Adrenal gland (tissue), 12 donors: ENCODE results near the gene SIAH3. TPM values are rescaled to one million over a fixed set of nuclear protein-coding genes. Genes with fewer than 3 reads are reported as not detected.

Source experiments
- DNase-seq, 7 donors: peaks; one replicate each; pipeline ENCODE4 v3.0.0-alpha.2; 2019 to 2020
- H3K27ac ChIP-seq, 5 donors: fragments of 200-600 bp; sonication (generic) in 4 of 5; 1 replicate in 3 of 5; 2 replicates in 2 of 5; pipeline versions ENCODE4 v1.5.1 to v1.8.0; 2016 to 2020; ENCODE audit warnings: mild to moderate bottlenecking in 1 of 5
- H3K27me3 ChIP-seq: fragments of 200-600 bp; 2 replicates; pipeline ENCODE4 v1.8.0; 2021
- H3K36me3 ChIP-seq, 2 donors: fragments of 200-600 bp; replicated peaks in 1 of 2; 1 replicate in 1 of 2; 2 replicates in 1 of 2; pipeline versions ENCODE4 v1.5.1 to v1.8.0; 2018 to 2022
- H3K4me1 ChIP-seq, 2 donors: fragments of 200-600 bp; replicated peaks in 1 of 2; 1 replicate in 1 of 2; 2 replicates in 1 of 2; pipeline versions ENCODE4 v1.5.1 to v1.8.0; 2018 to 2021
- H3K4me3 ChIP-seq, 4 donors: fragments of 200-600 bp; sonication (generic) in 3 of 4; one replicate each; pipeline ENCODE4 v1.5.1; 2016 to 2018
- H3K9me3 ChIP-seq, 3 donors: fragments of 200-600 bp; sonication (generic) in 1 of 3; replicated peaks in 1 of 3; 1 replicate in 2 of 3; 2 replicates in 1 of 3; pipeline versions ENCODE4 v1.5.1 to v1.8.0; 2016 to 2021
- POLR2A ChIP-seq, 2 donors: fragments of 450-650 bp; IDR thresholded peaks; one replicate each; pipeline ENCODE4 v1.6.1; 2017; ENCODE audit warnings: antibody characterized with exemption in 2 of 2, mild to moderate bottlenecking in 2 of 2, moderate library complexity in 1 of 2
- WGBS, 4 donors: extraction: QIAGEN DNeasy Blood & Tissue Kit in 2 of 4; methylation state at CpG; one replicate each; pipeline versions ENCODE4 v1.1.5 to v1.1.7; 2013 to 2017; 5-methylcytosine and 5-hydroxymethylcytosine counted together
- intact Hi-C, 2 donors: fragments of 100-400 bp; cut with DNase I; formaldehyde crosslinking; loops; one replicate each; pipeline versions ENCODE4 v1.14.1 to v1.15.0; 2022 to 2023
- polyA plus RNA-seq, 3 donors: library from polyadenylated mRNA; stranded (reverse); fragments of 200-250 nt in 2 of 3; fragments of 350-450 nt in 1 of 3; fragmentation: Illumina TruSeq in 1 of 3; extraction: RNeasy Lipid Tissue Mini Kit (QIAGEN cat#74804) in 1 of 3; gene quantifications; one replicate each; pipeline ENCODE4 v1.2.3, GENCODE V29; 2013 to 2014
- total RNA-seq, 9 donors: library from RNA; depleted of rRNA in 4 of 9; stranded (reverse); fragments of >200 nt in 4 of 9; fragments of 120-200 nt in 1 of 9; fragmentation: NEBNext Ultra II Directional in 1 of 9; extraction: Animal tissue kit (Norgen Biotek cat#: 25700) in 1 of 9; gene quantifications; one replicate each; pipeline versions ENCODE4 v1.1.0 to v1.2.4, GENCODE V29; 2013 to 2023
- TF ChIP-seq, protein P1 (sequence below), 6 experiments: fragments of 450-650 bp in 4 of 6; fragments of 200-600 bp in 2 of 6; sonication (generic) in 1 of 6; IDR thresholded peaks; 1 replicate in 5 of 6; 2 replicates in 1 of 6; pipeline versions ENCODE4 v1.5.1 to v1.8.0; 2016 to 2021; ENCODE audit warnings: antibody characterized with exemption in 6 of 6, mild to moderate bottlenecking in 2 of 6, moderate library complexity in 1 of 6
- donor health status: healthy with polysubstance abuse.
- donor health status: Bipolar disorder and iron deficiency.
- donor health status: DM: yes; HTN: yes; CAD: no.
- donor health status: DM: no; HTN: no; CAD: no.
- donor health status: DM: no; HTN: no; CAD: no.
- donor health status: DM: yes; HTN: yes; CAD: no.

Gene SIAH3
- total and polyA plus RNA-seq, 12 donors: 0.03 to 0.64 (median 0.24) TPM

DNA sequence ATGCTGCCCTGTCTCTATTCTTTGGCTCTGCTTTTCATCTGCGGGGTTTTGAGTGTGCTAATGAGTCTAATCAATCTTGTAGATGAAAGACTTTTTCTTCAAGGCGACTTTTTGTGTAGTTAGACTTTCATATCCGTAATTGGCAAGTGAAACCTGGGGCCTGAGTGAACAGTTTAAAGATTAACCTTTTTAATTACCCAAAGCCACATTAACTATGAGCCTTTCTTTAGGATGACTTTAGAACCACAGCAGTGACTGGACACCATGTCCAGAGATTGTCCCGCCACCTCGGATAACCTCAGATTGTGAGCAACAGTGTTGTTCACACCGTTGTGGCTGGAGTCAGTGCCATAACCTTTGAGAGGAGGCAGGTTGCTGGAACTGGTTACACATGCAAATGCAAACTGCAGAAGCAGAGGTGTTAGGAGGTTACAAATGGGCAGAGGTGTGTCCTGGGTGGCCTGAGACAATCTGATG lies 58.7 kb downstream of the SIAH3 start:
- 76 to 89% (median 81%) methylated on average over 6 of the region's 6 CpGs for WGBS, 4 donors
- TF ChIP-seq, protein P1, sequence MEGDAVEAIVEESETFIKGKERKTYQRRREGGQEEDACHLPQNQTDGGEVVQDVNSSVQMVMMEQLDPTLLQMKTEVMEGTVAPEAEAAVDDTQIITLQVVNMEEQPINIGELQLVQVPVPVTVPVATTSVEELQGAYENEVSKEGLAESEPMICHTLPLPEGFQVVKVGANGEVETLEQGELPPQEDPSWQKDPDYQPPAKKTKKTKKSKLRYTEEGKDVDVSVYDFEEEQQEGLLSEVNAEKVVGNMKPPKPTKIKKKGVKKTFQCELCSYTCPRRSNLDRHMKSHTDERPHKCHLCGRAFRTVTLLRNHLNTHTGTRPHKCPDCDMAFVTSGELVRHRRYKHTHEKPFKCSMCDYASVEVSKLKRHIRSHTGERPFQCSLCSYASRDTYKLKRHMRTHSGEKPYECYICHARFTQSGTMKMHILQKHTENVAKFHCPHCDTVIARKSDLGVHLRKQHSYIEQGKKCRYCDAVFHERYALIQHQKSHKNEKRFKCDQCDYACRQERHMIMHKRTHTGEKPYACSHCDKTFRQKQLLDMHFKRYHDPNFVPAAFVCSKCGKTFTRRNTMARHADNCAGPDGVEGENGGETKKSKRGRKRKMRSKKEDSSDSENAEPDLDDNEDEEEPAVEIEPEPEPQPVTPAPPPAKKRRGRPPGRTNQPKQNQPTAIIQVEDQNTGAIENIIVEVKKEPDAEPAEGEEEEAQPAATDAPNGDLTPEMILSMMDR (IDR thresholded peaks at IDR 0.05): no peak
- TF ChIP-seq POLR2A (IDR thresholded peaks at IDR 0.05): no peak
- Histone ChIP-seq H3K36me3 (no peaks in the 10 kb centered on the region), H3K9me3 (no peaks in the 10 kb centered on the region), H3K4me3 (no peak overlapping the region), H3K4me1 (no peaks in the 10 kb centered on the region), H3K27ac (no peak overlapping the region), H3K27me3 (no peaks in the 10 kb centered on the region)
- no peak for DNase-seq
- intact Hi-C loops: no loop called here

DNA sequence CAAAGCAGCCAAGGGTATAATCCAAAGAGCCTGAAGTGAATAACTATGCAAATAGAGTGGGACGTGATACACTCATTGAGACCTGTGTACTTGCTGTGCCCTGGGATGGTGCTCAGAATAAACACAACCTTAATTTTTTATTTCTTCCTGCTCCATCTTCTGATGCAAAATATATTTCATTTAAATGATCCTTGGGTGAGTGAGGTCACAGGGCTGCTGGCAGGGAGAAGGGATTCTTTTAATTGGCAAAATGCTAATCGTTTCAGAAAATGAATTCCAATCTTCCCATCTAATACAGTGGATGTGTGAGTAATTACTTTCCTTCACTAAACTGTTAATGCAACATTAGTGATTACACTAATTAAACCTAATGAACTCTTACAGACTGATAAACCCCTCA lies 63.5 kb downstream of the SIAH3 start:
- H3K9me3 ChIP-seq: no peaks in the 10 kb centered on the region
- no peak overlapping the region for H3K27ac ChIP-seq
- no peaks in the 10 kb centered on the region for H3K36me3 ChIP-seq
- no peaks in the 10 kb centered on the region for H3K4me1 ChIP-seq
- no peaks in the 10 kb centered on the region for H3K27me3 ChIP-seq
- no peak for DNase-seq
- intact Hi-C loops: no loop called here
- 73 to 81% (median 80%) methylated on average over 2 of the region's 2 CpGs for WGBS, 4 donors
- TF ChIP-seq, protein P1 (IDR thresholded peaks at IDR 0.05): no peak
- no peak for TF ChIP-seq POLR2A (IDR thresholded peaks at IDR 0.05)
- no peak overlapping the region for H3K4me3 ChIP-seq

DNA sequence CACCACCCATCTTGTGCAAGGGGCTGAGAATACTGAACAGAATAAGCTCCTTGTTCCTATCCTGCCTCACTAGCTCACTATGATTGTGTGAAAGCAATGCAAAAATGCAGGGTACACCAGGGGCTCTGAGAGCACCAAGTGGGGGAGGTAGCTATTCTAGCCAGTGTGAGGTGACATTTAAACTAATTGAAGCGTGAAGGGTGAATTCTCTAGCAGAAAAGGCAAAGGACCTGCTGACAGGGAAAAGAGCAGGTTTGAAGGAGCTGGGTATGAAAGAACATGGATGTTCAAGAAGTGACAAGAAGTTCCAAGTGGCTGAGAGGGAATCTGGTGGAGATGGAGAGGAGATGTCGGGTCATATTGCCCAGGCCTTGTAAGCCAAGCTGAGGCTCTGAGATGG lies 64.2 kb downstream of the SIAH3 start:
- no peak for DNase-seq
- no peak for TF ChIP-seq POLR2A (IDR thresholded peaks at IDR 0.05)
- TF ChIP-seq, protein P1 (IDR thresholded peaks at IDR 0.05): no peak
- Histone ChIP-seq H3K4me3 (no peak overlapping the region), H3K27me3 (no peaks in the 10 kb centered on the region), H3K4me1 (no peaks in the 10 kb centered on the region), H3K27ac (no peak overlapping the region), H3K9me3 (no peaks in the 10 kb centered on the region), H3K36me3 (no peaks in the 10 kb centered on the region)
- intact Hi-C loops: no loop called here
- 95 to 98% (median 96%) methylated on average over 2 of the region's 2 CpGs for WGBS, 4 donors

DNA sequence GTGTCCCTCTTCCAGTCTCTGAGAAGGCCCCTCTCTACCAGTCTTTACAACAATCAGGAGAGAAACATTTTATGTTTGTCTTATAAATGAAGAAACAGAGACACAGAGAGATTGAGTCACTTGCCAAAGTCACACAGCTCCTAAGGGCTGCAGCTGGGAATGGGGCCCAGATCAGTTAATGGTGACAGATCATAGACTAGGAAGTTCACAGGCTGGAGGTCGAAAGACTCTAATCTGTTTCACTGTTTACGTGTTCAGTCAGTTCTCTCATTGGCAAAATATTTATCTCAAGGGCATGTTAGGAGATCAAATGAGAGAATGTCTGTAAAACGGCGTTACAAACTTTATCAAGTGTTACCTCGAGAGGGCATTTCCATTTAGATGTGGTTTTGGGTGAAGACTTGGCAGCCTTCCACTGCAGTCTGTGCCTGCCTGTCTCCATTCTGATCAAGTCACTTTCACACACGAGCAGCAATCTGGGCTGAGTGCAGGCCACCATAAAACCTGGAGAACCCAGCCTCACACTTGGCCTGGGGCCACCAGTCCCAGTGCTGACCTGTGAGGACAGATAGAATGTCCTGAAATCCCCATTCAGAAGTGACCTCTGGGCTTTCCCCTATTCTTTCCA lies 65.1 kb downstream of the SIAH3 start:
- WGBS, 4 donors: 52 to 67% (median 60%) methylated on average over 5 to 6 of the region's 6 CpGs
- TF ChIP-seq, protein P1 (IDR thresholded peaks at IDR 0.05): no peak
- TF ChIP-seq POLR2A (IDR thresholded peaks at IDR 0.05): no peak

More for the DNA sequence above, 65.1 kb downstream of the SIAH3 start:
- Histone ChIP-seq H3K4me1 (no peaks in the 10 kb centered on the region), H3K4me3 (no peak overlapping the region), H3K27ac (no peak overlapping the region), H3K9me3 (no peaks in the 10 kb centered on the region), H3K27me3 (no peaks in the 10 kb centered on the region), H3K36me3 (no peaks in the 10 kb centered on the region)
- no peak for DNase-seq
- intact Hi-C loops: no loop called here
